ENCODE results near the gene D2HGDH. TPM values are rescaled to one million over a fixed set of nuclear protein-coding genes. Genes with fewer than 3 reads are reported as not detected.
A peak's percentile ranks its signal among the peaks of the same experiment; 100 is the strongest.

The D2HGDH gene
- total and polyA plus RNA-seq, 10 of the 15 experiments (the other 5 are each of a cell fraction or from before 2014, with no cell fraction given), result 0.52 to 32.1 (median 11.0) TPM

GRCh38 chr2:241702155-241703031 is 32.0 kb upstream of the D2HGDH start (continued):
- TF ChIP-seq, protein P1, sequence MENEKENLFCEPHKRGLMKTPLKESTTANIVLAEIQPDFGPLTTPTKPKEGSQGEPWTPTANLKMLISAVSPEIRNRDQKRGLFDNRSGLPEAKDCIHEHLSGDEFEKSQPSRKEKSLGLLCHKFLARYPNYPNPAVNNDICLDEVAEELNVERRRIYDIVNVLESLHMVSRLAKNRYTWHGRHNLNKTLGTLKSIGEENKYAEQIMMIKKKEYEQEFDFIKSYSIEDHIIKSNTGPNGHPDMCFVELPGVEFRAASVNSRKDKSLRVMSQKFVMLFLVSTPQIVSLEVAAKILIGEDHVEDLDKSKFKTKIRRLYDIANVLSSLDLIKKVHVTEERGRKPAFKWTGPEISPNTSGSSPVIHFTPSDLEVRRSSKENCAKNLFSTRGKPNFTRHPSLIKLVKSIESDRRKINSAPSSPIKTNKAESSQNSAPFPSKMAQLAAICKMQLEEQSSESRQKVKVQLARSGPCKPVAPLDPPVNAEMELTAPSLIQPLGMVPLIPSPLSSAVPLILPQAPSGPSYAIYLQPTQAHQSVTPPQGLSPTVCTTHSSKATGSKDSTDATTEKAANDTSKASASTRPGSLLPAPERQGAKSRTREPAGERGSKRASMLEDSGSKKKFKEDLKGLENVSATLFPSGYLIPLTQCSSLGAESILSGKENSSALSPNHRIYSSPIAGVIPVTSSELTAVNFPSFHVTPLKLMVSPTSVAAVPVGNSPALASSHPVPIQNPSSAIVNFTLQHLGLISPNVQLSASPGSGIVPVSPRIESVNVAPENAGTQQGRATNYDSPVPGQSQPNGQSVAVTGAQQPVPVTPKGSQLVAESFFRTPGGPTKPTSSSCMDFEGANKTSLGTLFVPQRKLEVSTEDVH (IDR thresholded peaks at IDR 0.05; ENCODE audit: low read depth, partially characterized antibody), result no peak
- TF ChIP-seq PML (IDR thresholded peaks at IDR 0.05; ENCODE audit: low read length) (no peak), HDAC6 (IDR thresholded peaks at IDR 0.05; ENCODE audit: unreplicated experiment) (no peak), TAF1 (IDR thresholded peaks at IDR 0.05; ENCODE audit: borderline replicate concordance, low read depth, low read length) (no peak), BACH1 (IDR thresholded peaks at IDR 0.05; ENCODE audit: borderline replicate concordance) (peak; percentile 77; the same call in 1 of the 2 replicates), NFYB (IDR thresholded peaks at IDR 0.05; ENCODE audit: insufficient read depth, low read depth, low read length) (no peak), ZBTB11 (CRISPR knock-in tag; IDR thresholded peaks at IDR 0.05) (no peak), BCLAF1 (IDR thresholded peaks at IDR 0.05) (no peak), USF2 (IDR thresholded peaks at IDR 0.05; ENCODE audit: borderline replicate concordance, low read depth, low read length) (no peak), RB1 (IDR thresholded peaks at IDR 0.05; ENCODE audit: borderline replicate concordance) (peak; percentile 30; the same call in 1 of the 2 replicates), CHD1 (IDR thresholded peaks at IDR 0.05; ENCODE audit: low read depth, low read length) (no peak), TARDBP (IDR thresholded peaks at IDR 0.05; ENCODE audit: borderline replicate concordance) (no peak)
- TF ChIP-seq, protein P2, sequence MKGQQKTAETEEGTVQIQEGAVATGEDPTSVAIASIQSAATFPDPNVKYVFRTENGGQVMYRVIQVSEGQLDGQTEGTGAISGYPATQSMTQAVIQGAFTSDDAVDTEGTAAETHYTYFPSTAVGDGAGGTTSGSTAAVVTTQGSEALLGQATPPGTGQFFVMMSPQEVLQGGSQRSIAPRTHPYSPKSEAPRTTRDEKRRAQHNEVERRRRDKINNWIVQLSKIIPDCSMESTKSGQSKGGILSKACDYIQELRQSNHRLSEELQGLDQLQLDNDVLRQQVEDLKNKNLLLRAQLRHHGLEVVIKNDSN (IDR thresholded peaks at IDR 0.05; ENCODE audit: borderline replicate concordance, extremely low read length, insufficient read depth, low read depth, low read length), result no peak
